Natural killer cell (primary cell): ENCODE results near the gene CLTB. TPM values are rescaled to one million over a fixed set of nuclear protein-coding genes. Genes with fewer than 3 reads are reported as not detected.

Experiments used
- ATAC-seq, 3 donors: fragments of 150-1000 bp in 2 of 3; fragments of 200-7000 bp in 1 of 3; cut with Tn5 transposase; 1 replicate in 1 of 3; 2 replicates in 2 of 3; pipeline ENCODE4 v1.10.0; 2021; ENCODE audit warnings: mild to moderate bottlenecking in 2 of 3, moderate library complexity in 2 of 3
- DNase-seq, 2 donors: peaks; one replicate each; pipeline versions ENCODE4 v3.0.0 to v3.0.0-alpha.2; 2013 to 2021; ENCODE audit warnings: mixed read lengths in 1 of 2
- H3K27ac ChIP-seq: one replicate; pipeline ENCODE4 v1.5.1; 2013; ENCODE audit warnings: mild to moderate bottlenecking, low read length
- H3K27me3 ChIP-seq: one replicate; pipeline ENCODE4 v1.6.1; 2013; ENCODE audit warnings: low read length; ENCODE audit not compliant: control insufficient read depth, insufficient read depth
- H3K36me3 ChIP-seq: one replicate; pipeline ENCODE4 v1.6.1; 2013; ENCODE audit warnings: low read length; ENCODE audit not compliant: control insufficient read depth, insufficient read depth
- H3K4me1 ChIP-seq: one replicate; pipeline ENCODE4 v1.6.1; 2013; ENCODE audit warnings: low read length; ENCODE audit not compliant: control insufficient read depth, insufficient read depth
- H3K4me3 ChIP-seq: one replicate; pipeline ENCODE4 v1.5.1; 2013; ENCODE audit warnings: low read length
- H3K9me3 ChIP-seq: one replicate; pipeline ENCODE4 v1.6.1; 2013; ENCODE audit warnings: low read length; ENCODE audit not compliant: control insufficient read depth, insufficient read depth
- H3K27ac Mint-ChIP-seq, 2 donors: one replicate each; pipeline ENCODE4 v1.8.0; 2022; ENCODE audit warnings: mild to moderate bottlenecking in 2 of 2, mixed read lengths in 2 of 2, moderate library complexity in 1 of 2
- H3K27me3 Mint-ChIP-seq, 2 donors: one replicate each; pipeline ENCODE4 v1.8.0; 2022; ENCODE audit warnings: low read depth in 2 of 2, mixed read lengths in 2 of 2
- H3K36me3 Mint-ChIP-seq: one replicate; pipeline ENCODE4 v1.8.0; 2022; ENCODE audit warnings: mixed read lengths
- H3K4me1 Mint-ChIP-seq, 2 donors: one replicate each; pipeline ENCODE4 v1.8.0; 2022; ENCODE audit warnings: mixed read lengths in 2 of 2
- H3K4me3 Mint-ChIP-seq: one replicate; pipeline ENCODE4 v1.8.0; 2022; ENCODE audit warnings: mild to moderate bottlenecking, moderate library complexity, mixed read lengths
- H3K9me3 Mint-ChIP-seq, 2 donors: one replicate each; pipeline ENCODE4 v1.8.0; 2022; ENCODE audit warnings: mixed read lengths in 2 of 2
- WGBS: methylation state at CpG from one replicate; pipeline ENCODE4 v1.1.7; 2013; ENCODE audit warnings: missing lambda C conversion rate; ENCODE audit not compliant: insufficient coverage; 5-methylcytosine and 5-hydroxymethylcytosine counted together
- intact Hi-C: fragments of 100-400 bp; cut with micrococcal nuclease; formaldehyde crosslinking; loops from one replicate; pipeline ENCODE4 v1.14.2; 2022
- total RNA-seq, 4 donors: library from RNA; stranded (reverse); fragments of 120-200 nt in 1 of 4; gene quantifications; one replicate each; pipeline versions ENCODE4 v1.2.3 to v1.2.4, GENCODE V29; 2013 to 2022
- TF ChIP-seq, protein P1 (sequence below): fragments of 200-600 bp; IDR thresholded peaks from one replicate; pipeline ENCODE4 v1.8.0; 2022; ENCODE audit warnings: antibody characterized with exemption

CLTB gene
- total RNA-seq, 3 donors from 2014 or later (not counting 1 experiment from before 2014, with no cell fraction given) = 60.6 to 77.2 (median 70.4) TPM

- peaks cover 37% of the 10 kb centered on the region for H3K4me1 ChIP-seq
- H3K27me3 ChIP-seq = no peaks in the 10 kb centered on the region
- peaks cover 30 to 31% of the 10 kb centered on the region in 2 donors for H3K4me1 Mint-ChIP-seq
- H3K36me3 ChIP-seq = peaks cover 7% of the 10 kb centered on the region
- ATAC-seq (no peak), DNase-seq (no peak)
- peaks cover 3% of the 10 kb centered on the region for H3K9me3 ChIP-seq
- no peaks in the 10 kb centered on the region for H3K36me3 Mint-ChIP-seq
- peaks cover 0 to 6% of the 10 kb centered on the region in 2 donors for H3K27me3 Mint-ChIP-seq
- peak overlapping the region; percentile 83 for H3K27ac ChIP-seq
- H3K4me3 ChIP-seq = peak overlapping the region; percentile 87
- H3K27ac Mint-ChIP-seq = peak overlapping the region; percentile 87 to 91
- peak overlapping the region; percentile 96 for H3K4me3 Mint-ChIP-seq
- intact Hi-C loops = no loop called here
- WGBS = 42% methylated on average over 6 of the region's 8 CpGs
- H3K9me3 Mint-ChIP-seq = no peaks in the 10 kb centered on the region
- TF ChIP-seq, protein P1, sequence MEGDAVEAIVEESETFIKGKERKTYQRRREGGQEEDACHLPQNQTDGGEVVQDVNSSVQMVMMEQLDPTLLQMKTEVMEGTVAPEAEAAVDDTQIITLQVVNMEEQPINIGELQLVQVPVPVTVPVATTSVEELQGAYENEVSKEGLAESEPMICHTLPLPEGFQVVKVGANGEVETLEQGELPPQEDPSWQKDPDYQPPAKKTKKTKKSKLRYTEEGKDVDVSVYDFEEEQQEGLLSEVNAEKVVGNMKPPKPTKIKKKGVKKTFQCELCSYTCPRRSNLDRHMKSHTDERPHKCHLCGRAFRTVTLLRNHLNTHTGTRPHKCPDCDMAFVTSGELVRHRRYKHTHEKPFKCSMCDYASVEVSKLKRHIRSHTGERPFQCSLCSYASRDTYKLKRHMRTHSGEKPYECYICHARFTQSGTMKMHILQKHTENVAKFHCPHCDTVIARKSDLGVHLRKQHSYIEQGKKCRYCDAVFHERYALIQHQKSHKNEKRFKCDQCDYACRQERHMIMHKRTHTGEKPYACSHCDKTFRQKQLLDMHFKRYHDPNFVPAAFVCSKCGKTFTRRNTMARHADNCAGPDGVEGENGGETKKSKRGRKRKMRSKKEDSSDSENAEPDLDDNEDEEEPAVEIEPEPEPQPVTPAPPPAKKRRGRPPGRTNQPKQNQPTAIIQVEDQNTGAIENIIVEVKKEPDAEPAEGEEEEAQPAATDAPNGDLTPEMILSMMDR = no peak
Observed at GRCh38 chr5:176362233-176362490, 54.2 kb downstream of the CLTB start.

DNA sequence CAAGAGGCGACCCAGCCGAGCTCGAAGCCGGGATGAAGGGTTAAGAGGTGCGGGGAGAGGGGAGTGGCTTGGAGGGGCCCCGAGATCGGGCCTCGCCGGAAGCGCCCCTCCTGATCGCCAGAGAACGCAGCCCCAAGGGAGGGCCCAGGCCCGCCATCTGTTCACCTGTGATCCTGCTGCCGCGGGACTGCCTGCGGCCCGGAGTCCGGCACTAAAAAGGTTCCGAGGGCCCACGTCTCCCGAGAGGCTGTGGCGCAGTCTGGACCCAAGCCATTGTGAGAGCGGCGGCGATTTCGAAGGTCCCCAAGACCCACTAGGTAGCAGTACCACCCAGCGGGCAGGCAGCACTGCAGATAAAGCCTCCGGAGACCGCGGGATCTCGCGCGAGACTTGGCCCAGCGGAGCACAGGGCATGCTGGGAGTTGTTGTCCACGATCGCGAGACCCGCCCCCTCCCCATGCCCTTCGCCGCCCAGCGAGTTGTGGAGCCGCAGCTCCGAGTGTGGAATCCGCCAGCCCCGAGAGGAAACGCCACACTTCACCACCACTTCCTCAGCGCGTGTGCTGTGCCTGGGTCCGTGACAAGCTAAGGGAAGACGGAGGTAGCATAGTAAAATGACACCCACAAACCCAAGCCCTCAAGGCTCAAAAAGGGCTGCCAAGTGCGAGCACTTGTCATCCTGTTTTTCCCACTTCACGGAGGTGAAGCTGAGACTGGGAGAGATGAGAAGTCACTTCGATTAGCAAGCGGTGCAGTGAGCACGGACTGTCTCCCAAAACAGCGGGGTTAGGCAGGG, 54.7 kb downstream of the CLTB start, which contains the start of gene KIAA1191:
TSS of gene KIAA1191 (minus strand) at position 328 of the 796 bp plus-strand sequence. CDS start 2,256 bp downstream, outside the sequence.
- peaks cover 0 to 5% of the 10 kb centered on the region in 2 donors for H3K27me3 Mint-ChIP-seq
- H3K36me3 ChIP-seq = peaks cover 10% of the 10 kb centered on the region
- peak within 1 kb of the TSS; percentile 87 to 91 for H3K27ac Mint-ChIP-seq
- intact Hi-C loops = no loop called here
- H3K27me3 ChIP-seq = no peaks in the 10 kb centered on the region
- TF ChIP-seq, protein P1 = no peak
- peak within 1 kb of the TSS; percentile 83 for H3K27ac ChIP-seq
- H3K4me1 ChIP-seq = peaks cover 37% of the 10 kb centered on the region
- peak within 1 kb of the TSS; percentile 96 for H3K4me3 Mint-ChIP-seq
- H3K9me3 ChIP-seq = peaks cover 3% of the 10 kb centered on the region
- WGBS = under 1% methylated on average over 56 of the region's 56 CpGs
- no peaks in the 10 kb centered on the region for H3K9me3 Mint-ChIP-seq
- ATAC-seq (peak; percentile 90 to 97 (median 93)), DNase-seq (peak; percentile 76 to 97)
- peaks cover 30 to 31% of the 10 kb centered on the region in 2 donors for H3K4me1 Mint-ChIP-seq
- H3K36me3 Mint-ChIP-seq = no peaks in the 10 kb centered on the region
- peak within 1 kb of the TSS; percentile 87 for H3K4me3 ChIP-seq

GRCh38 chr5:176360894-176361436, 55.4 kb downstream of the CLTB start:
- Mint-ChIP-seq H3K27me3 (peaks cover 0 to 3% of the 10 kb centered on the region in 2 donors), H3K27ac (peak overlapping the region; percentile 87 to 91), H3K9me3 (no peaks in the 10 kb centered on the region), H3K4me3 (peak overlapping the region; percentile 96), H3K36me3 (no peaks in the 10 kb centered on the region), H3K4me1 (peaks cover 30 to 32% of the 10 kb centered on the region in 2 donors)
- DNase-seq (no peak), ATAC-seq (no peak)
- Histone ChIP-seq H3K9me3 (peaks cover 3% of the 10 kb centered on the region), H3K36me3 (peaks cover 14% of the 10 kb centered on the region), H3K4me1 (peaks cover 33% of the 10 kb centered on the region), H3K27me3 (no peaks in the 10 kb centered on the region), H3K27ac (peak overlapping the region; percentile 83), H3K4me3 (peak overlapping the region; percentile 87)
- TF ChIP-seq, protein P1 = no peak
- intact Hi-C loops = no loop called here
- WGBS = 4% methylated on average over 23 of the region's 27 CpGs
